Measurements from ENCODE around the gene CATSPER1. TPM values are rescaled to one million over a fixed set of nuclear protein-coding genes. Genes with fewer than 3 reads are reported as not detected.

Gene CATSPER1
- total and polyA plus RNA-seq, 2 of the 13 experiments (the other 11 are each of a cell fraction or from before 2014, with no cell fraction given), result 0.17 TPM; not detected in 1

- TF ChIP-seq ZNF280D (CRISPR knock-in tag; IDR thresholded peaks at IDR 0.05) (peak; percentile 77), ZNF513 (CRISPR knock-in tag; conservative IDR thresholded peaks at IDR 0.05) (no peak), ZNF143 (CRISPR knock-in tag; IDR thresholded peaks at IDR 0.05) (peak; percentile 78), CSRNP1 (CRISPR knock-in tag; IDR thresholded peaks at IDR 0.05) (peak; percentile 55; the same call in 1 of the 2 replicates), ZBTB38 (CRISPR knock-in tag; IDR thresholded peaks at IDR 0.05) (peak; percentile 75), ZNF496 (CRISPR knock-in tag; IDR thresholded peaks at IDR 0.05; ENCODE audit: insufficient replicate concordance) (no peak), ZNF331 (CRISPR knock-in tag; IDR thresholded peaks at IDR 0.05) (peak; percentile 95), PCBP2 (optimal IDR thresholded peaks at IDR 0.05; ENCODE audit: low read depth, low read length, poor library complexity, severe bottlenecking) (no peak), ZNF441 (CRISPR knock-in tag; IDR thresholded peaks at IDR 0.05; ENCODE audit: borderline replicate concordance) (peak; percentile 34; the same call in 1 of the 2 replicates), CHD2 (IDR thresholded peaks at IDR 0.05; ENCODE audit: low read depth, low read length) (peak; percentile 94), LBX2 (CRISPR knock-in tag; IDR thresholded peaks at IDR 0.05; ENCODE audit: borderline replicate concordance) (no peak), HOMEZ (CRISPR knock-in tag; IDR thresholded peaks at IDR 0.05; ENCODE audit: low read depth) (no peak), CC2D1A (CRISPR knock-in tag; IDR thresholded peaks at IDR 0.05) (peak; percentile 72; the same call in 1 of the 2 replicates), ONECUT2 (CRISPR knock-in tag; IDR thresholded peaks at IDR 0.05) (no peak), MAZ (IDR thresholded peaks at IDR 0.05; ENCODE audit: borderline replicate concordance, low read depth, low read length) (peak; percentile 88; the same call in 1 of the 2 replicates), MAZ (CRISPR knock-in tag; IDR thresholded peaks at IDR 0.05; ENCODE audit: low read depth) (0 out of 2 replicates have a peak, but pooled peaks have one; percentile 18), PREB (CRISPR knock-in tag; IDR thresholded peaks at IDR 0.05) (no peak), ZNF101 (CRISPR knock-in tag; IDR thresholded peaks at IDR 0.05; ENCODE audit: borderline replicate concordance, low read depth) (0 out of 2 replicates have a peak, but pooled peaks have one; percentile 70)
These were observed 24.2 kb downstream of the CATSPER1 start, which contains the start of the genes BANF1 and EIF1AD (continued) for GRCh38 chr11:66001942-66002647.
